Progenitor cell of endocrine pancreas (in vitro differentiated cells): ENCODE results near the gene ATF6. TPM values are rescaled to one million over a fixed set of nuclear protein-coding genes. Genes with fewer than 3 reads are reported as not detected.

Source experiments
- DNase-seq: peaks from one replicate; pipeline ENCODE4 v3.0.0; 2021; ENCODE audit warnings: low spot score; ENCODE audit not compliant: unreplicated experiment
- H3K27ac Mint-ChIP-seq: 2 replicates; pipeline ENCODE4 v1.8.0; 2021; ENCODE audit warnings: mild to moderate bottlenecking, moderate library complexity, mixed read lengths
- H3K27me3 Mint-ChIP-seq: 2 replicates; pipeline ENCODE4 v1.8.0; 2021; ENCODE audit warnings: mixed read lengths
- H3K36me3 Mint-ChIP-seq: 2 replicates; pipeline ENCODE4 v1.8.0; 2022; ENCODE audit warnings: mixed read lengths; ENCODE audit not compliant: insufficient read depth
- H3K4me1 Mint-ChIP-seq: 2 replicates; pipeline ENCODE4 v1.8.0; 2021; ENCODE audit warnings: low read depth, mixed read lengths
- H3K4me3 Mint-ChIP-seq: 2 replicates; pipeline ENCODE4 v1.8.0; 2021; ENCODE audit warnings: low read depth, mild to moderate bottlenecking, moderate library complexity, mixed read lengths
- H3K9me3 Mint-ChIP-seq: 2 replicates; pipeline ENCODE4 v1.8.0; 2021; ENCODE audit warnings: low read depth, mixed read lengths
- CTCF ChIP-seq: fragments of 200-600 bp; sonication (generic); IDR thresholded peaks from one replicate; pipeline ENCODE4 v1.5.0; 2021; ENCODE audit warnings: antibody characterized with exemption, mild to moderate bottlenecking; ENCODE audit not compliant: unreplicated experiment
- total RNA-seq: library from RNA; stranded (reverse); gene quantifications from 2 replicates; pipeline ENCODE4 v1.2.1, GENCODE V29; 2021

ATF6 gene
- total RNA-seq, 1 donor from 2014 or later, result 20.4 TPM

- no peaks in the 10 kb centered on the region for H3K27me3 Mint-ChIP-seq
- no peak for DNase-seq
- no peak overlapping the region for H3K27ac Mint-ChIP-seq
- H3K4me1 Mint-ChIP-seq, result no peaks in the 10 kb centered on the region
- TF ChIP-seq CTCF, result no peak
- no peak overlapping the region for H3K4me3 Mint-ChIP-seq
- H3K9me3 Mint-ChIP-seq, result no peaks in the 10 kb centered on the region
- no peaks in the 10 kb centered on the region for H3K36me3 Mint-ChIP-seq
These were observed 113.1 kb downstream of the ATF6 start for GRCh38 chr1:161879261-161879660.

GRCh38 chr1:161884475-161884874 lies 118.4 kb downstream of the ATF6 start:
- H3K9me3 Mint-ChIP-seq, result no peaks in the 10 kb centered on the region
- no peaks in the 10 kb centered on the region for H3K4me1 Mint-ChIP-seq
- H3K27me3 Mint-ChIP-seq, result no peaks in the 10 kb centered on the region
- no peak overlapping the region for H3K27ac Mint-ChIP-seq
- TF ChIP-seq CTCF, result no peak
- DNase-seq, result no peak
- peaks cover 2% of the 10 kb centered on the region for H3K36me3 Mint-ChIP-seq
- no peak overlapping the region for H3K4me3 Mint-ChIP-seq

- Mint-ChIP-seq H3K4me3 (no peak overlapping the region), H3K36me3 (peaks cover 6% of the 10 kb centered on the region), H3K27me3 (no peaks in the 10 kb centered on the region), H3K4me1 (no peaks in the 10 kb centered on the region), H3K9me3 (no peaks in the 10 kb centered on the region), H3K27ac (no peak overlapping the region)
- no peak for TF ChIP-seq CTCF
- DNase-seq, result no peak
These were observed 118.9 kb downstream of the ATF6 start for GRCh38 chr1:161885003-161885402.

GRCh38 chr1:161885759-161886158 lies 119.6 kb downstream of the ATF6 start:
- H3K27ac Mint-ChIP-seq, result no peak overlapping the region
- DNase-seq, result no peak
- no peaks in the 10 kb centered on the region for H3K27me3 Mint-ChIP-seq
- no peak for TF ChIP-seq CTCF
- no peaks in the 10 kb centered on the region for H3K4me1 Mint-ChIP-seq
- no peak overlapping the region for H3K4me3 Mint-ChIP-seq
- H3K9me3 Mint-ChIP-seq, result no peaks in the 10 kb centered on the region
- H3K36me3 Mint-ChIP-seq, result peaks cover 8% of the 10 kb centered on the region

- DNase-seq, result no peak
- Mint-ChIP-seq H3K27ac (no peak overlapping the region), H3K9me3 (no peaks in the 10 kb centered on the region), H3K4me3 (no peak overlapping the region), H3K4me1 (no peaks in the 10 kb centered on the region), H3K27me3 (no peaks in the 10 kb centered on the region), H3K36me3 (peaks cover 15% of the 10 kb centered on the region)
- no peak for TF ChIP-seq CTCF
These were observed 120.5 kb downstream of the ATF6 start for GRCh38 chr1:161886589-161886988.
